Ovary (tissue), 3 donors: ENCODE results near the gene AFAP1L1.

Experiments used
- POLR2A ChIP-seq: fragments of 450-650 bp; IDR thresholded peaks from one replicate; pipeline ENCODE4 v1.6.1; 2017; ENCODE audit warnings: antibody characterized with exemption, mild to moderate bottlenecking, moderate library complexity
- TF ChIP-seq, protein P1 (sequence below), 3 donors: fragments of 450-650 bp in 2 of 3; fragments of 200-600 bp in 1 of 3; IDR thresholded peaks; one replicate each; pipeline versions ENCODE4 v1.5.1 to v1.8.0; 2016 to 2022; ENCODE audit warnings: antibody characterized with exemption in 3 of 3, mild to moderate bottlenecking in 1 of 3
- donor health status: DM: no; HTN: no; CAD: no.

DNA sequence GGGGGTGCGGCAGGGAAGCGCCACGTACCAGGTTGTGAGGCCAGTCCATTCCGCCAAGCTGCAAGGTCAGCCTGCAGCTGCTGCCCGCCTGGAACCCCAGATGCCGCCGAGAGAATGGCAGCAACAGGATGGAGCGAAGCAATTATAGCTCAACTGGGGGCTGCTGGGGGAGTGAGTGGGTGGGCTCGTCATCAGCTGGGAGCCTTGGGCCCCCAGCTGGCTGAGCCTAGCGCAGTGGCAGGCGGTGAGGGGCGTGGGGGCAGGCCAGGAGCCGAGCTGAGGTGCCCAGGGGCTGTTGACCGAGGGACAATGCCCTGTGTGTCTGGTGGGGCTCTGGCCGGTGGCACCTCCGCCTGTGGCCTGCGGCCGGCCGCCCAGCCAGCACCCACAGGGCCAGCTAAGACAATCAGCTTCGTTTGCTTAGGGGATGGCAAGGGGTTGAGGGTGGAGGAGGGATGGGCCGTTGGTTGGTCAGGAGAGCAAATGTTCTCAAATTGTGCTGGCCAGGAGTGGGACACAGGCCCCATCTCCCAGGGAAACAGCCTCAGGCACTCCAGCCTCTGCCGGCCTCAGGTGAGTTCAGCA lies 107.6 kb downstream of the AFAP1L1 start, which contains the start of gene IL17B:
- TF ChIP-seq POLR2A: no peak
- TF ChIP-seq, protein P1, sequence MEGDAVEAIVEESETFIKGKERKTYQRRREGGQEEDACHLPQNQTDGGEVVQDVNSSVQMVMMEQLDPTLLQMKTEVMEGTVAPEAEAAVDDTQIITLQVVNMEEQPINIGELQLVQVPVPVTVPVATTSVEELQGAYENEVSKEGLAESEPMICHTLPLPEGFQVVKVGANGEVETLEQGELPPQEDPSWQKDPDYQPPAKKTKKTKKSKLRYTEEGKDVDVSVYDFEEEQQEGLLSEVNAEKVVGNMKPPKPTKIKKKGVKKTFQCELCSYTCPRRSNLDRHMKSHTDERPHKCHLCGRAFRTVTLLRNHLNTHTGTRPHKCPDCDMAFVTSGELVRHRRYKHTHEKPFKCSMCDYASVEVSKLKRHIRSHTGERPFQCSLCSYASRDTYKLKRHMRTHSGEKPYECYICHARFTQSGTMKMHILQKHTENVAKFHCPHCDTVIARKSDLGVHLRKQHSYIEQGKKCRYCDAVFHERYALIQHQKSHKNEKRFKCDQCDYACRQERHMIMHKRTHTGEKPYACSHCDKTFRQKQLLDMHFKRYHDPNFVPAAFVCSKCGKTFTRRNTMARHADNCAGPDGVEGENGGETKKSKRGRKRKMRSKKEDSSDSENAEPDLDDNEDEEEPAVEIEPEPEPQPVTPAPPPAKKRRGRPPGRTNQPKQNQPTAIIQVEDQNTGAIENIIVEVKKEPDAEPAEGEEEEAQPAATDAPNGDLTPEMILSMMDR (IDR thresholded peaks at IDR 0.05): no peak
